ENCODE measurements around the gene RNF25. TPM values are rescaled to one million over a fixed set of nuclear protein-coding genes. Genes with fewer than 3 reads are reported as not detected.

Gene RNF25
- total RNA-seq, 1 experiment from 2014 or later: 40.7 TPM

GRCh38 chr2:218694405-218695145 lies 22.8 kb upstream of the RNF25 start:
- H3K4me1 ChIP-seq (ENCODE audit: insufficient read depth, low read length): no peaks in the 10 kb centered on the region
- H3K27ac Mint-ChIP-seq: no peak overlapping the region; a peak in 1 of 7 replicates
- H3K23ac ChIP-seq (ENCODE audit: insufficient read length, low read depth, low read length): no peak overlapping the region
- no peak overlapping the region for H2BK15ac ChIP-seq (ENCODE audit: low read depth, low read length)
- no peak overlapping the region for H3K14ac ChIP-seq (ENCODE audit: insufficient read depth, low read length)
- H4K91ac ChIP-seq (ENCODE audit: insufficient read length, low read depth, low read length): no peak overlapping the region
- H3K27me3 Mint-ChIP-seq (ENCODE audit: low read depth): no peaks in the 10 kb centered on the region
- no peak overlapping the region for H2AK5ac ChIP-seq (ENCODE audit: insufficient read length, low read length)
- no peaks in the 10 kb centered on the region for H3K79me2 ChIP-seq (ENCODE audit: insufficient read depth, low read length)
- H2BK12ac ChIP-seq (ENCODE audit: insufficient read length, low read depth, low read length): no peak overlapping the region
- no peaks in the 10 kb centered on the region for H3K4me1 Mint-ChIP-seq
- H3K9me3 Mint-ChIP-seq: no peaks in the 10 kb centered on the region
- no peaks in the 10 kb centered on the region for H3K27me3 ChIP-seq (ENCODE audit: insufficient read depth, low read length)
- no peak overlapping the region for H2BK120ac ChIP-seq (ENCODE audit: low read depth, low read length, poor library complexity, severe bottlenecking)
- H4K20me1 ChIP-seq (ENCODE audit: control insufficient read depth, insufficient read depth, insufficient read length): no peaks in the 10 kb centered on the region
- no peak overlapping the region for H3K18ac ChIP-seq (ENCODE audit: insufficient read length, low read depth, low read length)
- no peak overlapping the region for H3K56ac ChIP-seq (ENCODE audit: insufficient read length, low read depth, low read length)
- H4K5ac ChIP-seq (ENCODE audit: insufficient read length, low read depth, low read length): no peak overlapping the region
- no peak overlapping the region for H2BK20ac ChIP-seq (ENCODE audit: low read depth, low read length, poor library complexity, severe bottlenecking)
- TF ChIP-seq CTCF (conservative IDR thresholded peaks at IDR 0.05): no peak
- WGBS (ENCODE audit: extremely low coverage, insufficient read length, low lambda C conversion rate): no CpG with 5 or more reads among the region's 3 CpGs
- H3K9ac ChIP-seq (ENCODE audit: extremely low read depth, insufficient read length, low read length): no peak overlapping the region
- H3K79me1 ChIP-seq (ENCODE audit: insufficient read depth, low read depth, low read length, poor library complexity, severe bottlenecking): no peaks in the 10 kb centered on the region
- no peak overlapping the region for H3K27ac ChIP-seq (ENCODE audit: insufficient read length, low read depth, low read length)
- H2BK5ac ChIP-seq (ENCODE audit: insufficient read length, low read length): no peak overlapping the region
- no peak for DNase-seq
- H3K4me3 Mint-ChIP-seq: no peak overlapping the region
- no peak overlapping the region for H3T11ph ChIP-seq (ENCODE audit: low read length)
- no peaks in the 10 kb centered on the region for H3K9me3 ChIP-seq (ENCODE audit: control insufficient read depth, low read depth, low read length)
- H3K4me2 ChIP-seq (ENCODE audit: insufficient read depth, insufficient read length, low read length): no peak overlapping the region
- no peak overlapping the region for H3K4ac ChIP-seq (ENCODE audit: low read depth, low read length)
- H2AFZ ChIP-seq (ENCODE audit: low read length): no peak overlapping the region
- H4K8ac ChIP-seq (replicated peaks; ENCODE audit: insufficient read length, low read depth, low read length): no peak overlapping the region
- peaks cover 6 to 62% (median 39%) of the 10 kb centered on the region in 3 experiments; a peak in 6 of 7 replicates for H3K36me3 Mint-ChIP-seq (ENCODE audit: insufficient read depth in 1 of 3, low read depth in 3 of 3)
- no peaks in the 10 kb centered on the region for H3K23me2 ChIP-seq (ENCODE audit: insufficient read length, low read depth, low read length, poor library complexity, severe bottlenecking)

All from H9 (cell line).